GM23338 (cell line): ENCODE data around the gene BHLHE23. TPM values are rescaled to one million over a fixed set of nuclear protein-coding genes. Genes with fewer than 3 reads are reported as not detected.

Source experiments
- ATAC-seq: fragments of 200-7000 bp; cut with Tn5 transposase; 3 replicates; pipeline ENCODE4 v1.9.1; 2020
- DNase-seq: peaks from one replicate; pipeline ENCODE4 v3.0.0-alpha.2; 2015; ENCODE audit warnings: low spot score
- H2AFZ ChIP-seq: fragments of 200-600 bp; sonication (generic); 2 replicates; pipeline ENCODE4 v1.8.0; 2016; ENCODE audit warnings: antibody characterized with exemption, mild to moderate bottlenecking, moderate library complexity
- H3F3A ChIP-seq: fragments of 200-600 bp; sonication (generic); replicated peaks from 2 replicates; pipeline ENCODE4 v1.8.0; 2017; ENCODE audit warnings: antibody characterized with exemption, mixed run types, low read depth
- H3K27ac ChIP-seq: fragments of 200-600 bp; sonication (generic); 2 replicates; pipeline ENCODE4 v1.6.1; 2016; ENCODE audit warnings: low read depth
- H3K27me3 ChIP-seq: fragments of 200-600 bp; sonication (generic); 2 replicates; pipeline ENCODE4 v1.8.0; 2016; ENCODE audit warnings: mild to moderate bottlenecking, mixed run types, moderate library complexity; ENCODE audit not compliant: insufficient read depth
- H3K36me3 ChIP-seq: fragments of 200-600 bp; sonication (generic); 2 replicates; pipeline ENCODE4 v1.8.0; 2016; ENCODE audit warnings: mild to moderate bottlenecking; ENCODE audit not compliant: insufficient read depth
- H3K4me1 ChIP-seq: fragments of 200-600 bp; sonication (generic); 2 replicates; pipeline ENCODE4 v1.8.0; 2016; ENCODE audit warnings: mild to moderate bottlenecking, moderate library complexity; ENCODE audit not compliant: insufficient read depth
- H3K4me2 ChIP-seq: fragments of 200-600 bp; sonication (generic); 2 replicates; pipeline ENCODE4 v1.7.1; 2017; ENCODE audit warnings: mixed run types
- H3K4me3 ChIP-seq: fragments of 200-600 bp; sonication (generic); 2 replicates; pipeline ENCODE4 v1.6.1; 2016; ENCODE audit warnings: mixed run types
- H3K79me2 ChIP-seq: fragments of 200-600 bp; sonication (generic); replicated peaks from 2 replicates; pipeline ENCODE4 v1.8.0; 2017; ENCODE audit warnings: mild to moderate bottlenecking; ENCODE audit not compliant: insufficient read depth
- H3K9me2 ChIP-seq: fragments of 200-600 bp; sonication (generic); 2 replicates; pipeline ENCODE4 v1.8.0; 2017; ENCODE audit not compliant: insufficient read depth
- H4K20me1 ChIP-seq: fragments of 200-600 bp; sonication (generic); replicated peaks from 2 replicates; pipeline ENCODE4 v1.8.0; 2017; ENCODE audit warnings: mild to moderate bottlenecking; ENCODE audit not compliant: insufficient read depth
- H3K27ac Mint-ChIP-seq: 2 replicates; pipeline ENCODE4 v1.8.0; 2020; ENCODE audit warnings: inconsistent platforms, mild to moderate bottlenecking, moderate library complexity, mixed read lengths
- H3K27me3 Mint-ChIP-seq: 3 replicates; pipeline ENCODE4 v1.8.0; 2022; ENCODE audit warnings: low read depth, mild to moderate bottlenecking, moderate library complexity, mixed read lengths, inconsistent platforms; ENCODE audit not compliant: insufficient read depth, poor library complexity
- H3K36me3 Mint-ChIP-seq: 3 replicates; pipeline ENCODE4 v1.8.0; 2021; ENCODE audit warnings: low read depth, mild to moderate bottlenecking, inconsistent platforms, moderate library complexity, mixed read lengths
- H3K4me1 Mint-ChIP-seq: 3 replicates; pipeline ENCODE4 v1.8.0; 2020; ENCODE audit warnings: mild to moderate bottlenecking, inconsistent platforms, mixed read lengths
- H3K4me3 Mint-ChIP-seq: 3 replicates; pipeline ENCODE4 v1.8.0; 2021; ENCODE audit warnings: moderate library complexity, mild to moderate bottlenecking, inconsistent platforms, mixed read lengths
- H3K9me3 Mint-ChIP-seq: 3 replicates; pipeline ENCODE4 v1.8.0; 2020; ENCODE audit warnings: moderate library complexity, mild to moderate bottlenecking, inconsistent platforms, mixed read lengths
- CREB1 ChIP-seq: fragments of 250-450 bp; sonication (Bioruptor Pico); IDR thresholded peaks from 2 replicates; pipeline ENCODE4 v1.5.0; 2020; ENCODE audit warnings: low read depth, mild to moderate bottlenecking, moderate library complexity
- EZH2 ChIP-seq: fragments of 200-600 bp; sonication (generic); IDR thresholded peaks from one replicate; pipeline ENCODE4 v1.8.0; 2017; ENCODE audit warnings: antibody characterized with exemption, mild to moderate bottlenecking, low read depth; ENCODE audit not compliant: unreplicated experiment
- EZH2phosphoT487 ChIP-seq: fragments of 200-600 bp; sonication (generic); IDR thresholded peaks from one replicate; pipeline ENCODE4 v1.8.1; 2018; ENCODE audit warnings: antibody characterized with exemption; ENCODE audit not compliant: unreplicated experiment
- JUNB ChIP-seq: IDR thresholded peaks from one replicate; pipeline ENCODE4 v1.6.1; 2016; ENCODE audit warnings: antibody characterized with exemption; ENCODE audit not compliant: unreplicated experiment
- NANOG ChIP-seq: IDR thresholded peaks from 2 replicates; pipeline ENCODE4 v1.6.1; 2016; ENCODE audit warnings: antibody characterized with exemption, borderline replicate concordance
- POLR2AphosphoS5 ChIP-seq: IDR thresholded peaks from 2 replicates; pipeline ENCODE4 v1.6.1; 2016; ENCODE audit warnings: antibody characterized with exemption, low read depth
- STAT1 ChIP-seq: IDR thresholded peaks from one replicate; pipeline ENCODE4 v1.6.1; 2016; ENCODE audit warnings: antibody characterized with exemption; ENCODE audit not compliant: unreplicated experiment
- ZNF114 ChIP-seq: fragments of 250-450 bp; sonication (Bioruptor Pico); IDR thresholded peaks from 2 replicates; pipeline ENCODE4 v1.5.0; 2020; ENCODE audit warnings: mild to moderate bottlenecking, moderate library complexity
- ZNF331 ChIP-seq: fragments of 250-450 bp; sonication (Bioruptor Pico); IDR thresholded peaks from 2 replicates; pipeline ENCODE4 v1.5.0; 2020; ENCODE audit warnings: low read depth, mild to moderate bottlenecking, moderate library complexity
- polyA plus RNA-seq: library from polyadenylated mRNA; unstranded; fragments of >200 nt; fragmentation: Nextera tagmentation; extraction: Ambion mirVana; gene quantifications from 2 replicates; pipeline ENCODE4 v1.2.1, GENCODE V29; 2016
- total RNA-seq: library from RNA; depleted of rRNA; stranded (reverse); fragments of >200 nt; shearing (Covaris generic); gene quantifications from 2 replicates; pipeline ENCODE4 v1.2.3, GENCODE V29; 2014
- TF ChIP-seq, protein P1 (sequence below): IDR thresholded peaks from one replicate; pipeline ENCODE4 v1.6.1; 2018; ENCODE audit warnings: antibody characterized with exemption; ENCODE audit not compliant: unreplicated experiment
- TF ChIP-seq, protein P2 (sequence below): IDR thresholded peaks from 2 replicates; pipeline ENCODE4 v1.6.1; 2016; ENCODE audit warnings: antibody characterized with exemption
- TF ChIP-seq, protein P3 (sequence below), 2 experiments: fragments of 200-600 bp in 1 of 2; sonication (generic) in 1 of 2; conservative IDR thresholded peaks; 2 replicates each; pipeline versions ENCODE4 v1.5.1 to v1.6.1; 2016 to 2017; ENCODE audit warnings: antibody characterized with exemption in 2 of 2, low read depth in 2 of 2, mild to moderate bottlenecking in 2 of 2, moderate library complexity in 1 of 2
- TF ChIP-seq, protein P4 (sequence below): fragments of 250-450 bp; sonication (Bioruptor Pico); IDR thresholded peaks from 2 replicates; pipeline ENCODE4 v1.5.0; 2020; ENCODE audit warnings: mild to moderate bottlenecking, moderate library complexity

BHLHE23 gene
- total and polyA plus RNA-seq, 2 experiments from 2014 or later: 0.52 to 5.0 TPM

DNA sequence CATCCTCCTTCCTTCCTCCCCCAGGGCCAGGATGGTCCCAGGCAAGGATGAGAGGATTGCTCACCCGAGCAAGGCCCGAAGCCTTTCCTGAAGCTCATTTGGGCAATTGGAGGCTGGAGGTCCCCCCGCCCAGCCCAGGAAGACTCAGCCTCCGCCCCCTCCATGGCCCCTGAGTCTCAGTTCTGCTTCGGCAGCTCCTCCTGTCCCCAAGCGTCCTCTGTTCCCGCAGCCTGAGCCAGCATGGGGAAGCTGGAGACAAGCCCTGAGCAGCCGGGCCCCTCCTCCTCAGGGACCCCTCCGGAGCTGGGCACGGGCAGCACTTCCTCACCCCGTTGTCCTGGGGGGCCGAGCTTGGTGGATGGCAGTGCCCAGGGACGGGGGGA, 28.2 kb downstream of the BHLHE23 start:
- Histone ChIP-seq H3K36me3 (no peaks in the 10 kb centered on the region), H3K79me2 (no peaks in the 10 kb centered on the region), H4K20me1 (no peaks in the 10 kb centered on the region), H2AFZ (no peak overlapping the region), H3K4me1 (peaks cover 56% of the 10 kb centered on the region), H3K27ac (no peak overlapping the region), H3F3A (0 out of 2 replicates have a peak, but pooled peaks cover 11% of the 10 kb centered on the region), H3K4me2 (no peak overlapping the region), H3K9me2 (no peaks in the 10 kb centered on the region), H3K4me3 (no peak overlapping the region), H3K27me3 (peaks cover 16% of the 10 kb centered on the region)
- no peak for DNase-seq
- Mint-ChIP-seq H3K27ac (no peak overlapping the region), H3K4me1 (peaks cover 46% of the 10 kb centered on the region), H3K36me3 (no peaks in the 10 kb centered on the region), H3K9me3 (peaks cover 2% of the 10 kb centered on the region; the same call in 1 of the 3 replicates), H3K4me3 (no peak overlapping the region), H3K27me3 (peaks cover 32% of the 10 kb centered on the region)
- ATAC-seq: no peak
- TF ChIP-seq ZNF331: no peak
- no peak for TF ChIP-seq STAT1
- no peak for TF ChIP-seq ZNF114 (CRISPR knock-in tag)
- TF ChIP-seq, protein P1, sequence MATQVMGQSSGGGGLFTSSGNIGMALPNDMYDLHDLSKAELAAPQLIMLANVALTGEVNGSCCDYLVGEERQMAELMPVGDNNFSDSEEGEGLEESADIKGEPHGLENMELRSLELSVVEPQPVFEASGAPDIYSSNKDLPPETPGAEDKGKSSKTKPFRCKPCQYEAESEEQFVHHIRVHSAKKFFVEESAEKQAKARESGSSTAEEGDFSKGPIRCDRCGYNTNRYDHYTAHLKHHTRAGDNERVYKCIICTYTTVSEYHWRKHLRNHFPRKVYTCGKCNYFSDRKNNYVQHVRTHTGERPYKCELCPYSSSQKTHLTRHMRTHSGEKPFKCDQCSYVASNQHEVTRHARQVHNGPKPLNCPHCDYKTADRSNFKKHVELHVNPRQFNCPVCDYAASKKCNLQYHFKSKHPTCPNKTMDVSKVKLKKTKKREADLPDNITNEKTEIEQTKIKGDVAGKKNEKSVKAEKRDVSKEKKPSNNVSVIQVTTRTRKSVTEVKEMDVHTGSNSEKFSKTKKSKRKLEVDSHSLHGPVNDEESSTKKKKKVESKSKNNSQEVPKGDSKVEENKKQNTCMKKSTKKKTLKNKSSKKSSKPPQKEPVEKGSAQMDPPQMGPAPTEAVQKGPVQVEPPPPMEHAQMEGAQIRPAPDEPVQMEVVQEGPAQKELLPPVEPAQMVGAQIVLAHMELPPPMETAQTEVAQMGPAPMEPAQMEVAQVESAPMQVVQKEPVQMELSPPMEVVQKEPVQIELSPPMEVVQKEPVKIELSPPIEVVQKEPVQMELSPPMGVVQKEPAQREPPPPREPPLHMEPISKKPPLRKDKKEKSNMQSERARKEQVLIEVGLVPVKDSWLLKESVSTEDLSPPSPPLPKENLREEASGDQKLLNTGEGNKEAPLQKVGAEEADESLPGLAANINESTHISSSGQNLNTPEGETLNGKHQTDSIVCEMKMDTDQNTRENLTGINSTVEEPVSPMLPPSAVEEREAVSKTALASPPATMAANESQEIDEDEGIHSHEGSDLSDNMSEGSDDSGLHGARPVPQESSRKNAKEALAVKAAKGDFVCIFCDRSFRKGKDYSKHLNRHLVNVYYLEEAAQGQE: no peak
- TF ChIP-seq EZH2: no peak
- TF ChIP-seq JUNB: no peak
- TF ChIP-seq NANOG: no peak
- TF ChIP-seq EZH2phosphoT487: no peak
- TF ChIP-seq, protein P2, sequence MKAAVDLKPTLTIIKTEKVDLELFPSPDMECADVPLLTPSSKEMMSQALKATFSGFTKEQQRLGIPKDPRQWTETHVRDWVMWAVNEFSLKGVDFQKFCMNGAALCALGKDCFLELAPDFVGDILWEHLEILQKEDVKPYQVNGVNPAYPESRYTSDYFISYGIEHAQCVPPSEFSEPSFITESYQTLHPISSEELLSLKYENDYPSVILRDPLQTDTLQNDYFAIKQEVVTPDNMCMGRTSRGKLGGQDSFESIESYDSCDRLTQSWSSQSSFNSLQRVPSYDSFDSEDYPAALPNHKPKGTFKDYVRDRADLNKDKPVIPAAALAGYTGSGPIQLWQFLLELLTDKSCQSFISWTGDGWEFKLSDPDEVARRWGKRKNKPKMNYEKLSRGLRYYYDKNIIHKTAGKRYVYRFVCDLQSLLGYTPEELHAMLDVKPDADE: no peak
- TF ChIP-seq, protein P3, sequence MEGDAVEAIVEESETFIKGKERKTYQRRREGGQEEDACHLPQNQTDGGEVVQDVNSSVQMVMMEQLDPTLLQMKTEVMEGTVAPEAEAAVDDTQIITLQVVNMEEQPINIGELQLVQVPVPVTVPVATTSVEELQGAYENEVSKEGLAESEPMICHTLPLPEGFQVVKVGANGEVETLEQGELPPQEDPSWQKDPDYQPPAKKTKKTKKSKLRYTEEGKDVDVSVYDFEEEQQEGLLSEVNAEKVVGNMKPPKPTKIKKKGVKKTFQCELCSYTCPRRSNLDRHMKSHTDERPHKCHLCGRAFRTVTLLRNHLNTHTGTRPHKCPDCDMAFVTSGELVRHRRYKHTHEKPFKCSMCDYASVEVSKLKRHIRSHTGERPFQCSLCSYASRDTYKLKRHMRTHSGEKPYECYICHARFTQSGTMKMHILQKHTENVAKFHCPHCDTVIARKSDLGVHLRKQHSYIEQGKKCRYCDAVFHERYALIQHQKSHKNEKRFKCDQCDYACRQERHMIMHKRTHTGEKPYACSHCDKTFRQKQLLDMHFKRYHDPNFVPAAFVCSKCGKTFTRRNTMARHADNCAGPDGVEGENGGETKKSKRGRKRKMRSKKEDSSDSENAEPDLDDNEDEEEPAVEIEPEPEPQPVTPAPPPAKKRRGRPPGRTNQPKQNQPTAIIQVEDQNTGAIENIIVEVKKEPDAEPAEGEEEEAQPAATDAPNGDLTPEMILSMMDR (conservative IDR thresholded peaks at IDR 0.05; ENCODE audit: low read depth in 2 of 2): no peak
- no peak for TF ChIP-seq CREB1 (CRISPR knock-in tag)
- TF ChIP-seq POLR2AphosphoS5: no peak
- TF ChIP-seq, protein P4, sequence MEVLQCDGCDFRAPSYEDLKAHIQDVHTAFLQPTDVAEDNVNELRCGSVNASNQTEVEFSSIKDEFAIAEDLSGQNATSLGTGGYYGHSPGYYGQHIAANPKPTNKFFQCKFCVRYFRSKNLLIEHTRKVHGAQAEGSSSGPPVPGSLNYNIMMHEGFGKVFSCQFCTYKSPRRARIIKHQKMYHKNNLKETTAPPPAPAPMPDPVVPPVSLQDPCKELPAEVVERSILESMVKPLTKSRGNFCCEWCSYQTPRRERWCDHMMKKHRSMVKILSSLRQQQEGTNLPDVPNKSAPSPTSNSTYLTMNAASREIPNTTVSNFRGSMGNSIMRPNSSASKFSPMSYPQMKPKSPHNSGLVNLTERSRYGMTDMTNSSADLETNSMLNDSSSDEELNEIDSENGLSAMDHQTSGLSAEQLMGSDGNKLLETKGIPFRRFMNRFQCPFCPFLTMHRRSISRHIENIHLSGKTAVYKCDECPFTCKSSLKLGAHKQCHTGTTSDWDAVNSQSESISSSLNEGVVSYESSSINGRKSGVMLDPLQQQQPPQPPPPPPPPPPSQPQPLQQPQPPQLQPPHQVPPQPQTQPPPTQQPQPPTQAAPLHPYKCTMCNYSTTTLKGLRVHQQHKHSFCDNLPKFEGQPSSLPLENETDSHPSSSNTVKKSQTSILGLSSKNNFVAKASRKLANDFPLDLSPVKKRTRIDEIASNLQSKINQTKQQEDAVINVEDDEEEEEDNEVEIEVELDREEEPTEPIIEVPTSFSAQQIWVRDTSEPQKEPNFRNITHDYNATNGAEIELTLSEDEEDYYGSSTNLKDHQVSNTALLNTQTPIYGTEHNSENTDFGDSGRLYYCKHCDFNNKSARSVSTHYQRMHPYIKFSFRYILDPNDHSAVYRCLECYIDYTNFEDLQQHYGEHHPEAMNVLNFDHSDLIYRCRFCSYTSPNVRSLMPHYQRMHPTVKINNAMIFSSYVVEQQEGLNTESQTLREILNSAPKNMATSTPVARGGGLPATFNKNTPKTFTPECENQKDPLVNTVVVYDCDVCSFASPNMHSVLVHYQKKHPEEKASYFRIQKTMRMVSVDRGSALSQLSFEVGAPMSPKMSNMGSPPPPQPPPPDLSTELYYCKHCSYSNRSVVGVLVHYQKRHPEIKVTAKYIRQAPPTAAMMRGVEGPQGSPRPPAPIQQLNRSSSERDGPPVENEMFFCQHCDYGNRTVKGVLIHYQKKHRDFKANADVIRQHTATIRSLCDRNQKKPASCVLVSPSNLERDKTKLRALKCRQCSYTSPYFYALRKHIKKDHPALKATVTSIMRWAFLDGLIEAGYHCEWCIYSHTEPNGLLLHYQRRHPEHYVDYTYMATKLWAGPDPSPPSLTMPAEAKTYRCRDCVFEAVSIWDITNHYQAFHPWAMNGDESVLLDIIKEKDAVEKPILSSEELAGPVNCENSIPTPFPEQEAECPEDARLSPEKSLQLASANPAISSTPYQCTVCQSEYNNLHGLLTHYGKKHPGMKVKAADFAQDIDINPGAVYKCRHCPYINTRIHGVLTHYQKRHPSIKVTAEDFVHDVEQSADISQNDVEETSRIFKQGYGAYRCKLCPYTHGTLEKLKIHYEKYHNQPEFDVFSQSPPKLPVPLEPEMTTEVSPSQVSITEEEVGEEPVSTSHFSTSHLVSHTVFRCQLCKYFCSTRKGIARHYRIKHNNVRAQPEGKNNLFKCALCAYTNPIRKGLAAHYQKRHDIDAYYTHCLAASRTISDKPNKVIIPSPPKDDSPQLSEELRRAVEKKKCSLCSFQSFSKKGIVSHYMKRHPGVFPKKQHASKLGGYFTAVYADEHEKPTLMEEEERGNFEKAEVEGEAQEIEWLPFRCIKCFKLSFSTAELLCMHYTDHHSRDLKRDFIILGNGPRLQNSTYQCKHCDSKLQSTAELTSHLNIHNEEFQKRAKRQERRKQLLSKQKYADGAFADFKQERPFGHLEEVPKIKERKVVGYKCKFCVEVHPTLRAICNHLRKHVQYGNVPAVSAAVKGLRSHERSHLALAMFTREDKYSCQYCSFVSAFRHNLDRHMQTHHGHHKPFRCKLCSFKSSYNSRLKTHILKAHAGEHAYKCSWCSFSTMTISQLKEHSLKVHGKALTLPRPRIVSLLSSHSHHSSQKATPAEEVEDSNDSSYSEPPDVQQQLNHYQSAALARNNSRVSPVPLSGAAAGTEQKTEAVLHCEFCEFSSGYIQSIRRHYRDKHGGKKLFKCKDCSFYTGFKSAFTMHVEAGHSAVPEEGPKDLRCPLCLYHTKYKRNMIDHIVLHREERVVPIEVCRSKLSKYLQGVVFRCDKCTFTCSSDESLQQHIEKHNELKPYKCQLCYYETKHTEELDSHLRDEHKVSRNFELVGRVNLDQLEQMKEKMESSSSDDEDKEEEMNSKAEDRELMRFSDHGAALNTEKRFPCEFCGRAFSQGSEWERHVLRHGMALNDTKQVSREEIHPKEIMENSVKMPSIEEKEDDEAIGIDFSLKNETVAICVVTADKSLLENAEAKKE (CRISPR knock-in tag): no peak
